Non-pigmented ciliary epithelial cell (primary cell): Measurements from ENCODE around the gene FEM1C.
A peak's percentile ranks its signal among the peaks of the same experiment; 100 is the strongest.

Experiments
- DNase-seq: peaks from one replicate; pipeline ENCODE4 v3.0.0-alpha.2; 2010; ENCODE audit warnings: low read depth

The FEM1C gene, protein sequence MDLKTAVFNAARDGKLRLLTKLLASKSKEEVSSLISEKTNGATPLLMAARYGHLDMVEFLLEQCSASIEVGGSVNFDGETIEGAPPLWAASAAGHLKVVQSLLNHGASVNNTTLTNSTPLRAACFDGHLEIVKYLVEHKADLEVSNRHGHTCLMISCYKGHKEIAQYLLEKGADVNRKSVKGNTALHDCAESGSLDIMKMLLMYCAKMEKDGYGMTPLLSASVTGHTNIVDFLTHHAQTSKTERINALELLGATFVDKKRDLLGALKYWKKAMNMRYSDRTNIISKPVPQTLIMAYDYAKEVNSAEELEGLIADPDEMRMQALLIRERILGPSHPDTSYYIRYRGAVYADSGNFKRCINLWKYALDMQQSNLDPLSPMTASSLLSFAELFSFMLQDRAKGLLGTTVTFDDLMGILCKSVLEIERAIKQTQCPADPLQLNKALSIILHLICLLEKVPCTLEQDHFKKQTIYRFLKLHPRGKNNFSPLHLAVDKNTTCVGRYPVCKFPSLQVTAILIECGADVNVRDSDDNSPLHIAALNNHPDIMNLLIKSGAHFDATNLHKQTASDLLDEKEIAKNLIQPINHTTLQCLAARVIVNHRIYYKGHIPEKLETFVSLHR

DNA sequence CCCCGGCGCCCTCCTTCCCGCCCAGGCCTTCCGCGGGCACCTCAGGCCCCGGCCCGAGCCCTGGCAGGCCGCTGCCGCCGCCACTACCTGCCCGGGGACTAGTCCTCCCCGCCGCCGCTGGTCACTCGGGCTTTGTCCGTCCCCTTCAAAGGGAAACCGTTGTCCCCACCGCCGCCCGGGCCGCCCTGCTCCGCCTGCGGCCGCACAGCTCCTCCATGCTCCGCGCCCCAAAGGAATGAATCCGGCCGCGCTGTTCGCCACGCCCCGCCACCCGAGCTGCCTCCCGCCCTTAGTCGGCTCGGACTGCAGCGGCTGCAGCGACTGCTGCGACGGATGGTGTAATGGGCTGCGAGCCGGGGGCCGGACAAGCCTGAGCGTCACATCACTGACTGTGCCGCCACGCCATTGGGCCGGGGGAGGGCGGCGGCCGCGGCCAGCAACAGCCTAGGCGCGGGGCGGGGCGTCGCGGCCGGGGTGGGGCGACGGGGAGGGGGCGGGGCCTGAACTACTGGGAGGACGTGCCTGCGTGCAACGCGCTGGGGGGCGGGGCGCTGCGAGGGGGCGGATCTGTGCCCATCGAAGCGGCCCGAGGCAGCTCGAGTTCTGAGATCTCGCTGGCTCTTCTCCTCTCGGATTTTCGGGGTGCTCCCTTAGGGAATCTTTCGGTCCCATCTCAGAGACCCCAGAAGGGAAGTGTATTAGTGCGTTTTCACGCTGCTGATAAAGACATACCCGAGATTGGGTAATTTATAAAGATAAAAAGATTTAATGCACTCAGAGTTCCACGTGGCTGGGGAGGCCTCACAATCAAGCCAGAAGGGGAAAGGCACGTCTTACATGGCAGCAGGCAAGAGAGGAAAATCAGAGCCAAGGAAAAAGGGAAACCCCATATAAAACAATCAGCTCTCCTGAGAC is at the start of gene FEM1C:
TSS of gene FEM1C (minus strand) at position 340 of the 915 bp plus-strand sequence. CDS start 1,282 bp downstream, outside the sequence.
- peak; percentile 84 for DNase-seq

GRCh38 chr5:115589043-115589442 is 44.5 kb upstream of the FEM1C start:
- no peak for DNase-seq

GRCh38 chr5:115588640-115589039 is 44.1 kb upstream of the FEM1C start:
- DNase-seq = no peak

DNA sequence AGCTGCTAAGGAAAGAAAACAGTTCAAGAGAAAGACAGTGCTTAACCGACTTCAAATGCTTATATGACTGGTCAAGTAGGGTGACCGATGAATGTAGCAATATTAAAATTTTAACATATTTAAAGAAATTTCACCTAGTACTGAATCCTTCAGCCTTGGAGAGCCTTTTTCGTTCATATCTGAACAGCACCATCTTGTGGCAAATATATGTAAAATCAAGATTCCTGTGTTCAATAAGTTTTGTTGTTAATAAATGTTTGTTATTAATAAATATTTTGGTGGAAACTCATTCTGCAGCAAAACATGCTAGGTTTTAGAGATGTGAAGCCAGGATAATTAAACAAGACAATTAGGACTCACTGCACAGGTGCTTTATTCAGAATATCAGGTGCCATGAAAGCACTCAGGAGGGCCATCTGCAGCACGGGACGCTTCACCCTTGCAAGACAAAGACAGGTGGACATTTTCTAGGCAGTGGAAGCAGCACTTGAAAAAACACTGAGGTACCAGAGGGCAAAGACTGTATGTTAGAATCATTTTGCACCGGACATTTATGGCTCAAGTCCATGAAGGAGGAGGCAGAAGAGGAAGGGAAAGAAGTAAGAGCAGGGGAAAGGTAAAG is 42.1 kb upstream of the FEM1C start:
- DNase-seq = no peak

GRCh38 chr5:115585265-115585664 is 40.7 kb upstream of the FEM1C start:
- no peak for DNase-seq

- no peak for DNase-seq
Measured at GRCh38 chr5:115584501-115584900, 39.9 kb upstream of the FEM1C start.

- peak; percentile 83 for DNase-seq
Measured at GRCh38 chr5:115583474-115583873, 38.9 kb upstream of the FEM1C start.

DNA sequence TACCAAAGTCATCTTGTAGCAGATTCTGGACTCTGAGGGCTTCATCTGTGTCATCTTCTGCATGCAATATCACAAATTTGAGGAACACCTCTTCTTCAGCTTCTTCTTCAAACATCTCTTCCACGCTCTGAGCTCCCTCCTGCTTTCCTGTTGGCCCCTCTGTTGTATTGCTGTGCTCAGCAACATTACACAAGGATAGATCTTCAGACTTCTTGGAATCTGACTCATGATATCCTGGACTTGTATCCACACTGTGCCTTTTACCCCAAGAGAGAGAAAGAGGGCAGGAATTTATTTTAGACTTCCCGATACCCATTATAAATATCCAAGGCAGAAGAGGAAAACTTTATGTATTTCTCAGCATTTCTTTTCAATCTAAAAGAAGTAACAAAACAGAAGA is 36.4 kb upstream of the FEM1C start:
- DNase-seq = no peak

- no peak for DNase-seq
Measured at GRCh38 chr5:115579747-115580173, 35.2 kb upstream of the FEM1C start.

DNA sequence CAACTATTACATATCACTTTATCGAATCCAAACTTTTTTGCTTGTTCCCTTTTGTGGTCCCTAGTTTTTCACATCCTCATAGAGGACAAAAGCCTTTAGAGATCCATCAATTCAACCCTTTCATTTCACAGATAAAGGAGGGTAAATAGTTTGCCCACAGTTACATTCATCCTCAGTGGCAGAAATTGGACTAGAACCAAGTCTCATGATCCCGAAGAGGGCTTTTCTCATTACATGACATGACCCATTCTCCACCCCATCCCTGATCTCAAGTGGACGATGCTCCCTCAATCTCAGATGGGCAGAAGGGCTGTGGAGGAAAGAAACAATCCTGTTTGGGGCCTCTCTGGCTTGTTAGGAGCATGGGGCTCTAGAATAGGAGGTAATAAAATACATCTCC is 34.6 kb upstream of the FEM1C start:
- DNase-seq = no peak

GRCh38 chr5:115578657-115579056 is 34.1 kb upstream of the FEM1C start:
- no peak for DNase-seq

- no peak for DNase-seq
Measured at GRCh38 chr5:115577741-115578140, 33.2 kb upstream of the FEM1C start.

- DNase-seq = no peak
Measured at GRCh38 chr5:115577329-115577728, 32.8 kb upstream of the FEM1C start.

DNA sequence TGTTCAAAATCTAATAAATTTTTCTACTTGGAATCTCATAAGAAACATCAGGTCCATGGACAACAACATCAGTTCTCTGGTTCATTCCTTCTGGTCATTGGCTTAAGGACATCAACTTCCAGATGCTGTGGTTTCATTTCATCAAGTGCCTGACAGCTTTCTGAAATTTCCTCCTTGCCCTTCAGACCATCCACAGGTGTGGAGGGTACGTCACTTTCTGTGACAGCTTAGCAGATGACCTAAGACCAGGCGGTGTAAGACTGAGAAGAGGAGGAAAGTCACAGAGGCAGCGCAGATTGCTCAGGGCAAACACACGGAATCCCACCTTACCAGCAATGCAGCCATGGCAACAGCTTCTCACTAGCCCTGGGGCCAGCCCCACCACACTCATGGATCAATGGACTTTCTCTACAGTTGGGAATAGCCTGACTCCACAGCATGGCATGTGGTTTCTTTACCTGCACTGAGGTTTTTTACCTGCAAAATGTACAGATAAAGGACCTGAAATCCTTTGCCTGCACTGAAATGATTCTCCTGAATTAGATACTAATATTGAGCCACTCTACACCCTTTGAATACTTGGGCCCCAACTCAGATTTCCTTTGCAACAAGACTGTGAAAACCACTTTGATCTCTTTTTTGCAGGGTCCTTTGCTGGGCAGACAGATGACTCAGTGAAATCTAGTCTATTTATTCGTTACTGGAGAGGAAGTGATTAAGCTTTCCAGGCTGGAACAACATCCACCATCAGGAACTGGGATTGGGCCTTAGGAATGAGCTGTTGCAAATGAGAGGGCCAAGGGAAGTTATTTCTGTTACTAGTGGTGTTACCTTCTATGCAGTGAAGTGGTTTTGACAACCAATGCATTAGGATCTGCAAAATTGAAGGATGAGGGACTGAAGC is 30.8 kb upstream of the FEM1C start:
- peak; percentile 66 for DNase-seq

DNA sequence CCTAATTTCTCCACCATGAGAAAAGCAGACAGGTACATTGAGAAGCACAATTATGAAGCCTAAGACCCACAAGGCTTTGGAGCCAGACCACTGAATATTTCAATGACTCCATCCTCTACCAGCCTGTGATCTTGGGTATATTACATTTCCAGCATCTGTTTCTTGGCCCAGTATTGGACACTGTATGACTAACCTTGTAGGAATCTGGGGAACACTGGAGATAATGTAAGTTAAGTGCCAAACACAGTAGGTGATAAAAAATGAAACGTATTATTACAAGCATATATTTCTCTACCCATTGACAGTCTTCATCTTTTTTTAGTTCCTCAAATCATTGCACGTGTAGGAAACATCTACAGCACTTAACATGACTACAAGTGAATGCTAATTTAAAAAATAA is 28.6 kb upstream of the FEM1C start:
- DNase-seq = no peak

DNA sequence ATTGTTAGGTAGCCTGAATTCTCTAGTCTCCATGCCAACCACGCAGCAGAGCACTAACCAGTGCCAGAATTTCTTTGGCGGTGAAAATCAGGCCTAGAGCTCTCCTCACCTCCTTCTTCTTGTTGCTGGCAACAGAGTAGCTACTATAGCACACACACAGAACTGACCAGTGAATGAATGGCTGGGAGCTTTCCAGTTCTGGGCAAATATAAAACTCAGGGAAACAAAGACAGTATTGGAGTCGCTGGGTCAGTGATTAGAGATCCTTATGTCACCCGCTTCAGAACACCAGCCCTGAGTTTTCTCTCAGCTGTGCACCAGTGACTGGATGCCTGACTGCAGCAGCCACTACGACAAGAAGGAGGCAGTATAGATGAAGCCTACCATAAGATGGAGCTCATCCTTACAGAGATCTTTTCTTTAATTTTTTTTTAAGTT is 26.9 kb upstream of the FEM1C start:
- no peak for DNase-seq

DNA sequence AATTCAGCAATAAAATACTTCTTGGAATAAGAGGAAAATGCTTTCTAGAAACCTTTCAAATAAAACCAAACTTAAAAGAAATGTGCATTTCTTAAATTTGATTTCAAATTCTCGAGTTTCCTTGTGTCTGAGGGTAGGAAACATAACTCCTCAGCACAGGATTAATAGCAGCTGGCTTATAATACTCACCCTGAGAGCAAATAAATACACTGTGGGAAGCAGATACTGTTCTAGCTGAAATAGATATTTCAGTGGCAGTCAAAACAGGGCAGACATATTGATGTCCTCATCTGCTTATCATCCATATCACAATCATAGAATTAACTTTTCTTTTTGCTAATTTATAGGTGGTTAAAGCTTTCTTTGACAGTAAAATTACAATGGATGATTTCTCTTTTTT is 24.1 kb upstream of the FEM1C start:
- no peak for DNase-seq

- DNase-seq = no peak
Measured at GRCh38 chr5:115565233-115565632, 20.7 kb upstream of the FEM1C start.

DNA sequence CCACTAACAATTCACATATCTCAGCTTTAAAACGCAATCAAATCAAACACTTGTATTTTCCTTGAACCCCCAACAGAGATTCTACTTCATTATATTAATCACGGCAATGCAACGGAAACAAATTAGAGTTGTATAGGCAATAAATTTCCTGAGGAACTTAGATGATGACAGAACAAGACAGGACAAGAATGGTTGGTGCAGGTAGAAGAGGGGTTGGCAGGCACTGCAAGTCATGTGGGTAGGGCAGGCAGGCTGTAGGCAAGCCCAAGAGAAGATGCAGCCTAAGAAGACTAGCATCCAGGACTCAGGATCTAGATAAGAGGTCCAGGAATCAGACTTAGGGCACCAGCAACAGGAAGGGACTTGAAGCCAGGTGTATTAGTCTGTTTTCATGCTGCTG is 16.6 kb upstream of the FEM1C start:
- no peak for DNase-seq

DNA sequence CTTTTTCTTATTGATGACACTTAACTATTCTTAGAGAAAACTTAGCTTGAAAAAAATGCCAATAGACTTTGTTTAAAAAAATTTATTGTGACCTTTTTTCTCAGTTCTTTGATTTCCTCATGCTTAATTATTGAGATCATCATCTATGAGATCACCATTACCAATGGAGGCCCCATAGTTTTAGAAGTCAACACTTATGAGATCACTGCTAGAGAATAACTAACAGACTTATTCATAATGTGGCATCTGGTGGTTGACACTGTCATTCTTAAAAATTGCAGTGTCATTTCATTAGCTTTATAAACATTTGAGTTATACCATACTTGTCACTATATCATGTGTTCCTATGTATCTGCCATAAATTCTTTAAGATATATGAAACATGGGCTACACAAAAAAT is 14.9 kb upstream of the FEM1C start:
- DNase-seq = no peak

DNA sequence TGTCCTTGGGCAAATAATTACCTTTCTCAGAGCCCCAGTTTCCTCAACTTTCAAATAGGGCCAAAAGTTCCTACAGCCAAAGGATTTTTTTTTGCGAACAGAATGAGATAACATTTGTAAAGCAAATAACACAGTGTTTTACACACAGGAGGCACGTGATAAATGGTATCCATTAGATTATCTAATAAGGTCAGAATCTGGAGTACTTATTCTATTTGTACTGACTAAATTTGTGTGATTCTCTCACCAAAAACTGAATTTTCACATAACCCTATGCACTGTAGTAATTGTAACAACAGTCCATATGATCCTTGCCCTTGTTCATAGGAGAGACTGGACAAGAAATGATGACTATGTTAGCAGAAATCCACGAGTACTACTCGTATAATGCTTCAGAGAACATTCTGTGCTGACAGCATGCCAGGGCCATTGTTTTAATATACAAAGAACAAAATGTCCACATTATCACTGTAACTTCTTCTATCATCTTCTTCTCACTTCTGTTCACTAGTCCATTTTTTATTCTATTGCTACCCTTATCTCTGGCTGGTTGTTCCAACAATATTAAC is 13.9 kb upstream of the FEM1C start:
- DNase-seq = no peak
